Measurements from ENCODE around the gene ENDOU. TPM values are rescaled to one million over a fixed set of nuclear protein-coding genes. Genes with fewer than 3 reads are reported as not detected.

Gene ENDOU
- polyA plus RNA-seq, 3 donors, result 0.17 to 0.40 TPM; not detected in 1

DNA sequence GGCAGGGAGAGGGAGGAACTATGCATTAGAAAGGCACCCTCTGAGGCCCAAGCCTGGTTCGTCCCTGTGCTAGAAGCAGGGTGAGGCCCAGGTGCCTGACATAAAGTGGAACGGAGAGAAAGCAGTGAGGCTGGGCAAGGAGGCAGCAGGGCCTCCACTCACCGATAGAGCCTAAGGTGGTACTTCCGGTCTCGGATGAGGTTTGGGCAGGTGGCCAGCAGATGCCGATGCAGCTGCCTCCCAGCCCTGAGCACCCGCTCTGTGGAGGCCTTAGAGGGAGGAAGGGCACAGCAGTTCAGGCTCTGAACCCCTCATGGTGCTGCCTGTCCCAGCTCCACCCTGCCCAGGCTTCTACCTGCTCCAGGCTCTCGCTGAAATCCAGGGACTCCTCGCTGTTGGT is 26.3 kb upstream of the ENDOU start:
- 85% methylated on average over 5 of the region's 9 CpGs for WGBS (ENCODE audit: insufficient coverage)
- no peak overlapping the region for H3K4me3 Mint-ChIP-seq
- Histone ChIP-seq H3K4me1 (ENCODE audit: control insufficient read depth in 1 of 2, insufficient read depth in 2 of 2, low read length in 2 of 2) (peaks cover 8 to 27% of the 10 kb centered on the region in 2 donors), H2AFZ (ENCODE audit: insufficient read depth, low read depth, low read length, poor library complexity, severe bottlenecking) (no peak overlapping the region), H3K4me2 (replicated peaks; ENCODE audit: extremely low read depth, low read length, poor library complexity, severe bottlenecking) (no peak overlapping the region), H3K27ac (ENCODE audit: low read depth in 1 of 2, low read length in 2 of 2) (no peak overlapping the region), H3K4me3 (replicated peaks in 1 of 3; ENCODE audit: low read depth in 2 of 3, low read length in 3 of 3) (no peak overlapping the region), H3K9ac (ENCODE audit: insufficient read depth, low read length, poor library complexity, severe bottlenecking) (no peak overlapping the region), H4K20me1 (ENCODE audit: insufficient read depth, low read length) (no peaks in the 10 kb centered on the region), H3K36me3 (replicated peaks in 1 of 2; ENCODE audit: control insufficient read depth in 1 of 2, insufficient read depth in 2 of 2, low read length in 2 of 2) (no peaks in the 10 kb centered on the region), H3K9me3 (replicated peaks in 1 of 2; ENCODE audit: control insufficient read depth in 1 of 2, insufficient read depth in 1 of 2, low read length in 2 of 2) (no peaks in the 10 kb centered on the region), H3K79me2 (ENCODE audit: insufficient read depth, low read length) (no peaks in the 10 kb centered on the region), H3K27me3 (ENCODE audit: control insufficient read depth in 2 of 2, insufficient read depth in 2 of 2, low read length in 2 of 2) (no peaks in the 10 kb centered on the region)
- DNase-seq, result no peak
- no peaks in the 10 kb centered on the region for H3K36me3 Mint-ChIP-seq
- H3K9me3 Mint-ChIP-seq, result no peaks in the 10 kb centered on the region
- TF ChIP-seq, protein P1, sequence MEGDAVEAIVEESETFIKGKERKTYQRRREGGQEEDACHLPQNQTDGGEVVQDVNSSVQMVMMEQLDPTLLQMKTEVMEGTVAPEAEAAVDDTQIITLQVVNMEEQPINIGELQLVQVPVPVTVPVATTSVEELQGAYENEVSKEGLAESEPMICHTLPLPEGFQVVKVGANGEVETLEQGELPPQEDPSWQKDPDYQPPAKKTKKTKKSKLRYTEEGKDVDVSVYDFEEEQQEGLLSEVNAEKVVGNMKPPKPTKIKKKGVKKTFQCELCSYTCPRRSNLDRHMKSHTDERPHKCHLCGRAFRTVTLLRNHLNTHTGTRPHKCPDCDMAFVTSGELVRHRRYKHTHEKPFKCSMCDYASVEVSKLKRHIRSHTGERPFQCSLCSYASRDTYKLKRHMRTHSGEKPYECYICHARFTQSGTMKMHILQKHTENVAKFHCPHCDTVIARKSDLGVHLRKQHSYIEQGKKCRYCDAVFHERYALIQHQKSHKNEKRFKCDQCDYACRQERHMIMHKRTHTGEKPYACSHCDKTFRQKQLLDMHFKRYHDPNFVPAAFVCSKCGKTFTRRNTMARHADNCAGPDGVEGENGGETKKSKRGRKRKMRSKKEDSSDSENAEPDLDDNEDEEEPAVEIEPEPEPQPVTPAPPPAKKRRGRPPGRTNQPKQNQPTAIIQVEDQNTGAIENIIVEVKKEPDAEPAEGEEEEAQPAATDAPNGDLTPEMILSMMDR (IDR thresholded peaks at IDR 0.05), result no peak
- intact Hi-C loops (cut with micrococcal nuclease), result no loop called here
- peaks cover 31% of the 10 kb centered on the region for H3K4me1 Mint-ChIP-seq
- H3K27me3 Mint-ChIP-seq (ENCODE audit: low read depth in 3 of 3), result peaks cover 4 to 13% (median 9%) of the 10 kb centered on the region in 3 donors
- H3K27ac Mint-ChIP-seq, result peak overlapping the region in 2 of 7 donors; percentile 60 to 74

DNA sequence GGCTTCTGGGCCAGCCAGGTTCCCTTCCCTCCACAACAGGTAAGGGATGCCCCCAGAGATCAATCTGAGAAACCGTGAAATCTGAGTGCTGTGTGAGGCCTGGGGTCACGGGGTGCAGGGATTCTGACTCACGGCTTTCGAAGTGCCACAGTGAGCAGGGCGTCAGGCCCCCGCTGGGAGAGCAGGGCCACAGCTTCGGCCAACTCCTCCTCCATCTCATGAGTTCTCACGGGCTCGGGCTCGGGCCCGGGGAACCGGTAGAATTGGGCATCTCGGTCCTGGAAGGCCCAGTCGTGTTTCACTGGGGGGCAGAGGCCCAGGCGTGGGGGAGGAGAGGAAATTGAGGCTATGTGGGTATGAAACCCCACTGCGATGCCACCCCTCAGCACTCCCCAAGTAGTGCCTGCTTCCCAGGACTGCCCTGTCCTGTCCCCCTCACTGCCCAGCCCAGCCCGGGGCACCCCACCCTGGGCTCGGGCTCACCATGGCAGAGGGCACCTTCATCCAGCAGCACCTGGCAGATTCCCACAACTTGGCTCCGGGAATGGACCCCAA is 25.7 kb upstream of the ENDOU start:
- H3K27ac ChIP-seq (ENCODE audit: low read depth in 1 of 2, low read length in 2 of 2), result no peak overlapping the region
- no peak overlapping the region for H2AFZ ChIP-seq (ENCODE audit: insufficient read depth, low read depth, low read length, poor library complexity, severe bottlenecking)
- H3K9ac ChIP-seq (ENCODE audit: insufficient read depth, low read length, poor library complexity, severe bottlenecking), result no peak overlapping the region
- H3K27me3 Mint-ChIP-seq (ENCODE audit: low read depth in 3 of 3), result peaks cover 5 to 13% (median 9%) of the 10 kb centered on the region in 3 donors
- H3K36me3 ChIP-seq (replicated peaks in 1 of 2; ENCODE audit: control insufficient read depth in 1 of 2, insufficient read depth in 2 of 2, low read length in 2 of 2), result no peaks in the 10 kb centered on the region
- peaks cover 8 to 25% of the 10 kb centered on the region in 2 donors for H3K4me1 ChIP-seq (ENCODE audit: control insufficient read depth in 1 of 2, insufficient read depth in 2 of 2, low read length in 2 of 2)
- H3K9me3 Mint-ChIP-seq, result no peaks in the 10 kb centered on the region
- no peaks in the 10 kb centered on the region for H3K36me3 Mint-ChIP-seq
- no peak for DNase-seq
- TF ChIP-seq, protein P1 (IDR thresholded peaks at IDR 0.05), result no peak
- H4K20me1 ChIP-seq (ENCODE audit: insufficient read depth, low read length), result no peaks in the 10 kb centered on the region
- whole genome bisulfite sequencing (ENCODE audit: insufficient coverage), result 93% methylated on average over 8 of the region's 19 CpGs
- intact Hi-C loops (cut with micrococcal nuclease), result no loop called here
- H3K4me3 Mint-ChIP-seq, result no peak overlapping the region
- H3K79me2 ChIP-seq (ENCODE audit: insufficient read depth, low read length), result no peaks in the 10 kb centered on the region
- H3K9me3 ChIP-seq (replicated peaks in 1 of 2; ENCODE audit: control insufficient read depth in 1 of 2, insufficient read depth in 1 of 2, low read length in 2 of 2), result no peaks in the 10 kb centered on the region
- H3K4me2 ChIP-seq (replicated peaks; ENCODE audit: extremely low read depth, low read length, poor library complexity, severe bottlenecking), result no peak overlapping the region
- H3K27me3 ChIP-seq (ENCODE audit: control insufficient read depth in 2 of 2, insufficient read depth in 2 of 2, low read length in 2 of 2), result no peaks in the 10 kb centered on the region
- H3K4me1 Mint-ChIP-seq, result peaks cover 32% of the 10 kb centered on the region
- no peak overlapping the region for H3K4me3 ChIP-seq (replicated peaks in 1 of 3; ENCODE audit: low read depth in 2 of 3, low read length in 3 of 3)
- H3K27ac Mint-ChIP-seq, result peak overlapping the region in 1 of 7 donors; percentile 74
